Measurements from ENCODE around the gene PTCD2.

PTCD2 gene

GRCh38 chr5:72347801-72348308 lies 27.7 kb downstream of the PTCD2 start:
- DNase-seq (ENCODE audit: low read depth) = no peak

GRCh38 chr5:72351376-72351775 lies 31.2 kb downstream of the PTCD2 start:
- no peak for DNase-seq (ENCODE audit: low read depth)

DNA sequence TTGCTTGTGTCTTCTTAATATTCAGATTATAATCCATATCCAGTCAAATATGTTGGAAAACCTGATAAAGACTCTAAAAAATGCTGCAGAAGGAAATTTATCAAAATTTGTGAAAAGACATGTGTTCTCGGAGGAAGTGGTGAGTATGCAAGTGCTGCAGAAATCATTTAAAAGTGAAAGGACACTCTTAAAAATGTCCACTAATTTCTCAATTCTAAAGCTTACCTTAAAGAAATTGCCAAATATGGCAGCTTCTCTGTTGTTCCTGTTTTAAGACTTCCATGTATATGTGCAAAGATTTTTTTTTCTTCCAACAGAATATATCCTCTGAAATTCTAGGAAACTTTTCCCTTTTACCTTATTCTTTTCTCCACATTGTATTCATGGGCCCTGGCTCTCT lies 32.4 kb downstream of the PTCD2 start:
- DNase-seq (ENCODE audit: low read depth) = no peak

DNA sequence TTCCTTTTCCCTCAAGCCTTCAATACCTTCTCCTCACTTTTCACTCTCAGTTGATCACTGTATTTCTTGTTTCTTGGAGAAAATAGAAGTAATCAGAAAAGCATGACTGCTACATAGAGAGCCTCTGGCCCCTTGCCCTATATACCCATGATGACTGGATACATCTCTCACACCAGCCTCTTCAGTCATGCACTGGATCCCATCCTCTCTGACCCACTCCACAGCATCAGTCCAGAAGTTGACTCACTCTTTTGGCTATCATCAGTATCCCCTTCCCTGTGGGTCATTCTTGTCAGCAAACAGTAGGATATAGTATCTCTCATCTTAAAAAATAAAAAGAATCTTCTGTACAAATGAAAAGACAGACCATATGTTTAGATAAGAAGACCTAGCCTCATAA lies 32.9 kb downstream of the PTCD2 start:
- no peak for DNase-seq (ENCODE audit: low read depth)

GRCh38 chr5:72355706-72356299 lies 35.6 kb downstream of the PTCD2 start:
- no peak for DNase-seq (ENCODE audit: low read depth)

DNA sequence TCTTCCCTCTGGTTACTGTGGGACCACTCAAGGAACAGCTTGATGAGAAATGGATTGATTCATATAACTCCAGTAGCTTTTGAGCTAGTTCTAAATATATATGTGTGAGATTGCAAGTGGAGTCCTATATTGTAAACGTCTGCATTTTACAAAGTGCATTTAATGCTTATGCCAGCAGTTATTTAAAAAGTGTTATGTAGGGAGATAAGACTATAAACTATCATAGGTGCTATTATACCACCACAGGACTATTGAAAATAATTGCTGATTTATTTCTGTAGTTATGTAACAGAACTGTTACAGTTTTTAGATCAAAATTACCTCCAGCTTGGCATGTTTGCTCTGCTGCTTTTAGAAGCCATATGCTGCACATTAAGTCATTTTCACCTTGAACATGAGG lies 36.2 kb downstream of the PTCD2 start:
- DNase-seq (ENCODE audit: low read depth) = no peak

- no peak for DNase-seq (ENCODE audit: low read depth)
These were observed 38.8 kb downstream of the PTCD2 start for GRCh38 chr5:72358925-72359324.

DNA sequence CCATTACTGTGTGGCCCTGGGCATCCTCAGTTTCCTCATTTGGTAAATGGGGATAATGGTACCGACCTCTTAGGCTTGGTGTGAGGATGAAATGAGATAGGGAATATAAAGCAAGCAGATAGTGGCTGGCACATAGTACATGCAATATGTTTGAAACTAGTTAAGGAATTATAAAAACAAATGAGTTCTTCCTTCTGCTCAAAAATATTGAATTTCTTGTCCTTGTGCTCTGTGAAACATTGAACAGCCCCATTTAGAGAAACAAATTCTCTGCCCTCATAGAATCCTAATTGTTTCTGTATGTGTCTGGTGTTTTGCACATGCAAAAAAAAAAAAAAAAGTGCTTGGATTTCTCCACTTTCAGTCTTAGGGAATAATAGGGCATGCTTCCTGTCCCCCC lies 39.7 kb downstream of the PTCD2 start:
- DNase-seq (ENCODE audit: low read depth) = no peak

DNA sequence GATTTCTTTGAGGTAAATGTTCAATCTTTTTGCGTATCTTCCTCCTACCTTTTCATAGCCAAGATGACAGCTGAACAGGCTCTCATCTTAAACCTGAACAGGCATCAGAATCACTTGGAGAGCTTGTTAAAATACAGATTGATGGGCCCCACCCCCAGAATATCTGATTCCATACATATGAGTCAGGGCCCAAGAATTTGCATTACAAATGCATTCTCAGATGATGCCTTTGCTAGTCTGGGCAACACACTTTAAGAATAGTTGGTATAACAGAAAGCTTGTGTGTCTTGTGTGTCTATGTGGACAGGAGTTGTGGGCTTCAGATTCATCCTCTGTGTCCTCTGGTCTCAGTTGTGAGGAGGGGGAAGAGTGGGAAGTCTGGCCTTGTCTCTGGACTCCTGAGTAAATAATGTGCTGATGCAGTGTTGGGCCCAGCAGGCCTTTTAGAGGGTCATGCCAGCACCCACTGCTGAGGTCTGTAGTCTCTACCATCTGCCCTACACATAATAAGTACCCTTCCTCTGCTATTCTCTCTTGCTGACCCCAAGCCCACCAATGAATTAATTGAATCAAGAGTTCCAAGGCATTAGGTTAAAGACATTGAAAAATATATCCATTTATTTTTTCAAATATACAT lies 43.1 kb downstream of the PTCD2 start:
- DNase-seq (ENCODE audit: low read depth) = no peak

DNA sequence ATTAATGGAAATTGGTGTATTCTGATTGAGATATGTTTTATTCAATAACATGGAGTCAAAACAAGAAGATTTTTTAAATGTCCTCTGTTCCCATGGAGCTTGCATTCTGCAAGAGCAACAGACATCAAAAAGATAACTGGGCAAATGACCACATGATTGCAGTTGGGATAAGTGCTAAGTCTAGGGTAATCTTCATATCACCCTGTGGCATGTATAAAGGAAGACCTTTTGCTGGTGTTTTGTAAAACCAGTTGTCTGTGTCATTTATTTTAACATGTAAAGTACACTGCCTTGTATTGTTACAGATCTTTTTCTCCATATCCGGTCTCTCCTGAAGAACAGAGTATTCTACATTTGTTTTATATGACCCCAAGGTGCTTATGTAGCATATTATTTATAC lies 44.0 kb downstream of the PTCD2 start:
- no peak for DNase-seq (ENCODE audit: low read depth)

DNA sequence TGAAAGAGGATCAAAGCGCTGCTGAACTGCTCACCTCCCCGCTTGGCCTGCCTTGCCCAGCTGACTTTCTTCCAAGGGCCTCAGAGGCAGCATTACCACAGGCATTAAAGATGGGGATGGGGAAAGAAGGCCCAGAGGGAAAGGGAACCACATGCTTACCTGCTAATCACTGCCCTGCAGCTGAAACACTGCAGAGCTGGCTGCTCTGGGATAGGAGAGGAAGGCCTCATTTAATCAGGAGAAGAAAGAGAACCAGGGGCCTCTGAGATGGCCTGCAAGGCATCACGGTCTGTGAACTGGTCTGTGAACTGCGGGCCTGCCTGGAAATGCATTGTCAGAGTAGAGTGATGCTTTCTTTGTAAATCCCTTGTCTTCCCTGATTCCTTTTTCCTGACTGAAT lies 44.8 kb downstream of the PTCD2 start:
- no peak for DNase-seq (ENCODE audit: low read depth)

- no peak for DNase-seq (ENCODE audit: low read depth)
These were observed 46.3 kb downstream of the PTCD2 start for GRCh38 chr5:72366324-72366976.

DNA sequence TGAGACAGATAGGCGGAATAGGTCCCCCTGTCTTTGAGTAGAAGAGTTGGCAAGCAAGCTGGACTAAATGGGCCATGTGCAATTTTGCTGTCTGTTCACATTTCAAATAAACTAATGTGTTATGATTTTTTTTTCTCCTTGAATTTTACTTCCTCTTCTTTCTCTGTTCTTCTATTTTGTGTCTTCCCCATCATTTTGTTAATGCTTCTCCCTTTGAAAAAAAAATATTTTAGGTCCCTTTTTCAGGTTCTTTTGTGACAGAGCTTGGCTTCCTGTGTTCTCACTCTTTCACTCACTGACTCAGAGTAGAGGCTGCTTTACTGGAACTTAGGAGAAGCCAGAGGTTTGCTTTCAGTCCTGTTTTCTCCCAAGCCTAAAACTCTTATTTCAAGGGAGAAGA lies 48.1 kb downstream of the PTCD2 start:
- DNase-seq (ENCODE audit: low read depth) = no peak

DNA sequence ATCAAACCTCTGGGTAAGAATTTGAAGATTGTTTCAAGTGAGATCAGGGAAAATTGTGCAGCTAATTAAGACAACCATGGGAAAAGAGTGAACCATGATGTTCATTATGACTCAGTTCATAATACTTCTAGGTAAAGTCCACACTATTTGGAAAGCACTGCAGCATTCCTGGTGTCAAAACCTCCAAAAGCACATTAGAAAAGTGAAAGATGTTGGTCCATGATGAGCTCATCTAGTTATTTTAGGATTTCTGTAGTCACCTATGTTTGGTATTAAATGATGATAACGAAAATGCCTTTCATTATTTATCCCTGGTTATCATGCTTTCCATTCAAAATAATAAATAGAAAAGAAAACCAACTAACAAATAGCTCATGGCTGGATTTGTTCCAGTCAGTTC lies 49.1 kb downstream of the PTCD2 start:
- DNase-seq (ENCODE audit: low read depth) = no peak

GRCh38 chr5:72369711-72370110 lies 49.5 kb downstream of the PTCD2 start:
- DNase-seq (ENCODE audit: low read depth) = no peak

DNA sequence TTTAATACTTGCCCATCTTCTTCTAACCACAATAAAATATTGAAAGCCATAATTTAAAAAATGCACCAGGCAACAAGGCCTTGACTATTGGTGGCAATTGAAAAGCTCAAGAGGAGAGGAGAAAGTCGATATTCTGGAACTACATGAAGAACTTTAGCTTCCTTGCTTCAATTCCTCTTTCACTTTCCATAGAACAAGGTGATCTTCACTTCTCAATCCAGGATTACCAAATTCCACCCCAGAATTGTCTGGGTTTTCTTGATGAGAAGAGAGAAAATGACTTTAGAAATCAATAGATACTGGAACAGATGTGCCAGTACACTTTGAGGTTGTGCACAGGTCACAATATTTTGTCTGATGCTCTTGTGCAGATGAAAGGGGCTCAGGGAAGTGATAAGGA lies 52.2 kb downstream of the PTCD2 start:
- no peak for DNase-seq (ENCODE audit: low read depth)

DNA sequence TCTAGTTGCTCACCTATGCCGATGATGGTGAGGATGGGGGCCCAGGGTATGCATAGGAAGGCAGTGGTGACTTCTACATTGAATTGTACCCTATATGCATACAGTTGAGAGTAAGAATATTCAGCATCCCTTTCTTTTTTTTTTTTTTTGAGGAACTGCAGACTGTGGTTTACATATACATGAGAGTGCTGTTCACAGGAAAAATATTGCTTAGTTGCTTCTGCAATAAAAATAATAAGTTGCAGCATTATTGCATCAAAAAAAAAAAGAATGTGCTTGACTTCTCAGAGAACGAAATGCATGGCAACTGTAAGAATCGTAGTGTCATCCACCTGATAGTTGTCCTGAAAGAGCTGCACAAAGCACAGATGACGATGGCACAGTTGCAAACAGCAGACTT lies 52.8 kb downstream of the PTCD2 start:
- DNase-seq (ENCODE audit: low read depth) = no peak

GRCh38 chr5:72374844-72375243 lies 54.7 kb downstream of the PTCD2 start:
- DNase-seq (ENCODE audit: low read depth) = no peak

- no peak for DNase-seq (ENCODE audit: low read depth)
These were observed 56.2 kb downstream of the PTCD2 start for GRCh38 chr5:72376381-72376780.

- no peak for DNase-seq (ENCODE audit: low read depth)
These were observed 57.9 kb downstream of the PTCD2 start for GRCh38 chr5:72377910-72378638.

GRCh38 chr5:72378639-72379289 lies 58.6 kb downstream of the PTCD2 start:
- no peak for DNase-seq (ENCODE audit: low read depth)

DNA sequence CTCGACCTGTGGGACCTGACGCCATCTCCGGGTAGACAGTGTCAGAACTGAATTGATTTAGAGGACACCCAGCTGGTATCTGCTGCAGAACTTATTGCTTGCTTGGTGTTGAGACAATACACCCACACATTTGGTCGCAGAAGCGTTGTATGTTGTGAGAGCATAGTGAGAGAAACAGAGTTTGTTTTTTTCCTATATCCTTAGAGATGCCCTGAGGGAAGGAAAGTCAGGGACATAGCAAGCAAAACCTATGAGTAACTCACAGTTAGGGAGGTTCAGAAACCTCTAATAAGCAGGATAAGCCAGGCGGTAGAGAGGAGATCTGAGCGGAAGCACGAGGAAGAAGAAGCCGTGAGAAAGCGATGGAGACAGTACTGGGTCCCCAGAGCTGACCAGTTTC lies 59.8 kb downstream of the PTCD2 start:
- no peak for DNase-seq (ENCODE audit: low read depth)

All from stimulated activated CD8-positive, alpha-beta memory T cell treated with anti-CD3 and anti-CD28 coated beads, Interleukin-15, amount 100 ng/mL, for 24 hours (primary cell).